Endothelial cell of hepatic sinusoid (primary cell): ENCODE data around the gene FAM98C.
"Not testable (repeated sequence)": the region's sequence is repeated elsewhere in the genome, so short reads cannot be mapped to it uniquely, and the experiment has no call there.

Source experiments
- in situ Hi-C: cut with HindIII; loops from 2 replicates; pipeline ENCODE4 v1.10.0; 2017; ENCODE audit warnings: low sequenced_read_pairs

FAM98C gene

DNA sequence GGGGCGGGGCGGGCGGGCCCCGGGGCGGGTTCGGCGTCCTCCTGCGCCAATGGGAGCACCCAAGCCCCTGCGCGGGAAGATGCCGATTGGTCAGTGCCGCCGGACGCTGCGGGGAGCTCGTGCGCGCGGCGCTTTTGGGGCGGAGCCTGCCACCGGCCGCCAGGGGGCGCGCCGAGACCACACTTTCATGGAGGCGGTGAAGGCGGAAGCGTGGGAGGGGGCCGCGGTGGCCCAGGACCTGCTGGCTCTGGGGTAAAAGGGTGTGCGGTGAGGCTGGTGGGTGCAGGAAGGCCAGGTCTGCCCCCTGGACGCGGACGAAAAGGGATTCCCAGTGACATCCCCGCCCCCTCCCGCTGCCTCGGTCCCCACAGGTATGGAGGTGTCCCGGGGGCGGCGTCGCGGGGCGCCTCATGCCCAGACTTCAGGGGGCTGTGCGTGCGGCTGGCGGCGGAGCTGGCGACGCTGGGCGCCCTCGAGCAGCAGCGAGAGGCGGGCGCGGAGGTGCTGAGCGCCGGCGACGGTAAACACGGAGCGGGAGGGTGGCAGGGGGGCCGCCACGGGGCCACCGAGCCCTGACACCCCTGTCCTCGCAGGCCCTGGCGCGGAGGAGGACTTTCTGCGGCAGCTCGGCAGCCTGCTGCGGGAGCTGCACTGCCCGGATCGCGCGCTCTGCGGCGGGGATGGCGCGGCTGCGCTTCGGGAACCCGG is at the start of gene FAM98C:
TSS of gene FAM98C (plus strand) at position 127 of the 708 bp plus-strand sequence. CDS start at position 188, 61 bp downstream.
- in situ Hi-C loops, result no loop called here

DNA sequence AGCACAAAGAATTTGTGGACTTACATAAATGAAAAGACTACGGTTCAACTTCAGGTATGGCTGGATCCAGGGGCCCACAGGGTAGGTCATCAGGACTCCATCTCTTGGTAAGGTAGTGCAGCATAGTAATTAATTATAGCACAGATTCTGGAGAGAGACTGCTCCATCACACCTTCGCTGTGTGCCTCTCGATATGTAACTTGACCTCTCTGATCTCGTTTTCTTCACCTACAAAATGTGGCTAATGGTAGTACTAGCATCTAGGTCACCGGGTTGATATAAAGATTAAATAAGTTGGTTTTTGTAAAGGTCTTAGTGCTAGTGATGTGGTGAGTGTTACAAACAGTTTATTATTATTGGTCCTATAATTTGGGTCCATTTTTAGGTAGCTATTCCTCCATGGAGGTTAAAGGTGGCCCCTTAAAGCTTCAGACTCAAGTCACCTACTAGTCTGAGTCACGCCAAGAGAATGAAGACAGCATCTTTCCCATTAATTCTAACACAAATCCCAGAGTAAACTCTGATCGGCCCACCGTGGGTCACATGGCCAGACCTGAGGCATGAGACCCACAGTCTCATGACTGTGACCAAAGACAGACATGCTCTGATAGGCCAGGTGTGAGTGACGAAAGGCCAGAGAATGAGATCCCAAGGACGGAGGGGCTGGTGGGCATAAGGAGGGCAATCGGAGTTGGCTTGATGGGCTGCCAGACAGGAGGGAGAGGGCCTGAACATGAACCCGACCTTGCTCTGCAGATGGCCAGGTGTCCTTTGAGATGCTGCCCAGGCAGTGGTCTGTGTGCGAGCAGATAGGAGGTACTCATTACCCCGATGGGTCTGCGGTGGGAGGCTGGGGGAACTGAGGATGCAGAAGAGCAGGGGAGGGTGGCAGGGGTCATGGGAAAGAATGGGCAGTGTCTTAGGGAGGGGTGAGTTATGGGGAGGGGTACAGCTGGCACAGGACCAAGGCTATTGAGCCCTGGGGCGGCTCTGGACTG is 46.9 kb upstream of the FAM98C start:
- in situ Hi-C loops, result loop anchor here (5.0 kb wide), 3 partner anchors 89 to 171 kb away; no protein-coding TSS in a partner anchor

DNA sequence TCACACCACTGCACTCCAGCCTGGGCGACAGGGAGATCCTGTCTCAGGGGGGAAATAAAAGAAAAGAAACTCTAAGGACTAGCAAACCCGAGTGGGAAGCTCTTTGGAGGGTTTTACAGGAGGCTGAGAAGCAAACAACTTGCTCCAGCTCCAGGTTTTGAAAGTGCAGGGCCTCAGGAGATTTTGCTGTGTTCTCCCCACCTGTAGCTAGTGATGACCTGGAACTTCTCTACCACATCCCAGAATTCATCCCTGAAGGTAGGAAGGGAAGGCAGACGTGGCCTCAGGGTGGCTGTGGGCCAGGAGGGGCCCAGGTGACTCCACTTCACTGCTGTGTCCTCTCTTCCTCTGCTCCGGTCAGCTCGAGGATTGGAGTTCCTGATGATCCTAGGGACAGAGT is 44.8 kb upstream of the FAM98C start:
- in situ Hi-C loops, result loop anchor here (5.0 kb wide), 3 partner anchors 91 to 169 kb away; no protein-coding TSS in a partner anchor

DNA sequence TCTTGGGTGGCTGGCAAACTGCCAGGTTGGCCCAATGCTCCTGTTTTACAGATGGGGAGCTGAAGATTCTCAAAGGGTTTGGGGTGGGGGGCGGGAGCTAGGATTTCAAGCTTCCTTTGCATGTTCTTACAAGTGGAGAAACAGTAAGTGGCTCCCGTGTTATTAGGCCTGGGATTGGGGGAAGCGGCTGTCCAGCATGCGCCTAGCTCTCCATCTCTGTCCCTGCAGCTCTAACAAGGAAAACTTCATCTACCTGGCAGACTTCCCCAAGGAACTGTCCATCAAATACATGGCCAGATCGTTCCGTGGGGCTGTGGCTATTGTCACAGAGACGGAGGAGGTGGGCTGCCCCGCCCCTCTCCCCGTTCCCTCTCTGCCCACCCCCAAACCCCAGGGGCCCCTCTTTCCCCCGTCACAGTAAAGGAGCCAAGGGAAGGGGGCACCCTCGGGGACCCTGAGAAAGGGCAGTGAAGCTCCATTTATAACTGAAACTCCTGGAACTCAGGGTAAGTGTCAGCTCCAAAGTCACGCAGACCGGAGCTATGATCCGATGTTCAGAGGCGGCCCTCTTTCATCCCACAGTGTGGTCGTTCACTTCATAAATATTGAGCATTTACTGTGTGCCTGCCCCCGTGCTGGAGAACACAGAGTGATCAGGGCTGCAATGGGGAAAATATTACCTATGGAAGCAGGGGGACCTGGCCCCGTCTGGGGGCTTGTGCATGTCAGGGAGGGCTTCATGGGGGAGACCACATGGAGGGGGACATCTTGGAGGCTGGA is 43.5 kb upstream of the FAM98C start:
- in situ Hi-C loops, result loop anchor here (5.0 kb wide), 3 partner anchors 92 to 168 kb away; no protein-coding TSS in a partner anchor

DNA sequence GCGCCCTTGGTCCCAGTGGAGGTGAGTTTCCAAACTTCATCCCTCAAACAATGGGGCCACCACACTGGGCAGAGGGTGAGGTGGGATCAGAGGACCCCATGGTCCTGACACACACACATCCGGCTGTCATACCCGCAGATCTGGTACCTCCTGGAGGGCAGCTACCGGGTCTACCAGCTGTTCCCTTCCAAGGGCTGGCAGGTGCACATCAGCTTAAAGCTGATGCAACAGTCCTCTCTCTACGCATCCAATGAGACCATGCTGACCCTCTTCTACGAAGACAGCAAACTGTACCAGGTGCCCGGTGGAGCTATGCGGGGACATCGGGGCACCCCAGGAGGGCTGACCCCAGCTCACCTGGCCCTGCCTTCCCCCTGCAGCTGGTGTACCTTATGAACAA is 42.5 kb upstream of the FAM98C start:
- in situ Hi-C loops, result no loop called here

DNA sequence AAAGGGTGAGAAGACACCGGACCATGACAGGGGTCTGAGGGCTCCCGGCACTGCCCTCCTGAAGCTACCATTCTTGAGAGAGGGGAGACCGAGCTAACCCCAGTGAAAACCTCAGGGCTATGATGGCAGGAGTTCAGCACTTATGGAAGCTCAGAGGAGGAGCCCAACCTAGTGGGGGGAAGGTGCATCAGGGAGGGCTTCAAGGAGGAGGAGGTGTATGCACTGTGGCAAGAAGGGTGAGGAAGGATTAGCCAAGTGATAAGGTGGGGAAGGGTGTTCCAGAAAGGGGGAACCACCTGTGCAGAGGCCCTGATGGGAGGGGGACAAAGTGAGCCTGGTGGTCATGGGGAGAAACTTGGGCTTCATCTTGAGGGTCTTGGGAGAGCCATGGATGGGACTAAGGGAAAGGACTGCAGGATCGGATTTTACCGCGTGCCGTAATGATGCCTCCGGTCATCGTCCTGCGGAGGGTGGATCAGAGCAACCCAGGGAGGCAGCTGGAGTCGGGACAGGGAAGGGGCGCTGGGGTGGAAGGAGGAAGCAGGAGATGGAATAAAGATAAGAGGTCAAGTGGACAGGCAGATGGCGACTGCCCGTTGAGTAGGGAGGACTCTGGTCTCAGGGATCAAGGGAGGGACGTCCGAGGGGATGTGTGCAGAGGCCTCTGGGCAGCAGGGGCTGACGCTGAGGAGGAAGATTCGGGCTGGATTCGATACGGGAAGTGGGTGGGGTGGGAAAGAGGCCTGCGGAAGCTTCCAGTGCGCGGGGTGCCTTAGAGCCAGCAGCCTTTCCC is 41.9 kb upstream of the FAM98C start:
- in situ Hi-C loops, result no loop called here

DNA sequence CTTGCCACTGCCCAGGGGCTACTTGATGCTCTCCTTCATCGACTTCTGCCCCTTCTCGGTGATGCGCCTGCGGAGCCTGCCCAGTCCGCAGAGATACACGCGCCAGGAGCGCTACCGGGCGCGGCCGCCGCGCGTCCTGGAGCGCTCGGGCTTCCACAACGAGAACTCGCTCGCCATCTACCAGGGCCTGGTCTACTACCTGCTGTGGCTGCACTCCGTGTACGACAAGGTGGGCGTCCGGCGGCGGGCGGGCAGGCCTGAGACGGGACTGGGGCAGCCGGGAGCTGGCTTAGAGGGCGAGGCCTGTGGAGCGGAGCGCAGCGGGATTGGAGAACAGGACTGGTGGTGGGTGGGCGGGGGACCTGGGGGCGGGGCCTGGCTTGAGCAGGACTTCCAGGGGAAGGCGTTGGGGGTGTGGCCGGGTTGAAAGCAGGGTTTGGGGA is 41.2 kb upstream of the FAM98C start:
- in situ Hi-C loops, result no loop called here

DNA sequence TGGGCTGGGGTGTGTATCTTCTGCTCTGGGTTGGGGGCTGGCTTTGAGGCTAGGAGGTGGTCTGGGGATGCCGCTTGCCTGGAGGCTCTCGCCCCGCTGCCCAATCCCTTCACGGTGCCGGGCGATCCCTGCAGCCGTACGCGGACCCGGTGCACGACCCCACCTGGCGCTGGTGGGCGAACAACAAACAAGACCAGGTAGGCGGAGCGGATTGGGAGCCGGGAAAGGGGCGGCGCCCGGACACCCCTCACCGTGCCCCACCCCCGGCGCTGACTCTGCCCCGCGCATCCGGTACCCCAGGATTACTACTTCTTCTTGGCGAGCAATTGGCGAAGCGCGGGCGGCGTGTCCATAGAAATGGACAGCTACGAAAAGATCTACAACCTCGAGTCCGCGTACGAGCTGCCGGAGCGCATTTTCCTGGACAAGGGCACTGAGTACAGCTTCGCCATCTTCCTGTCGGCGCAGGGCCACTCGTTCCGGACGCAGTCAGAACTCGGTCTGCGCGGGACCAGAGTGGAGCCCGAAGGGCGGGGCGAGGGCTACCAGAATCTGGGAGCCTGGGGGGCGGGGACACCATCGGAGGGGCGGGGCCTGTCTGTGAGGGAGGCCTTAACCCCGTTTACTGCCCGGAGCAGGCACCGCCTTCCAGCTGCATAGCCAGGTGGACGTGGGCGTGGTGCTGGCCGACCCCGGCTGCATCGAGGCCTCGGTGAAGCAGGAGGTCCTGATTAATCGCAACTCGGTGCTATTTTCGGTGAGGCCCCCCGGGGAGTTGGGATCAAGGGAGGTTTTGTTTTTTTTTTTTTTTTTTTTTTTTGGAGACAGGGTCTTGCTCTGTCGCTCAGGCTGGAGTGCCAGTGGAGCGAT is 40.6 kb upstream of the FAM98C start:
- in situ Hi-C loops, result no loop called here

DNA sequence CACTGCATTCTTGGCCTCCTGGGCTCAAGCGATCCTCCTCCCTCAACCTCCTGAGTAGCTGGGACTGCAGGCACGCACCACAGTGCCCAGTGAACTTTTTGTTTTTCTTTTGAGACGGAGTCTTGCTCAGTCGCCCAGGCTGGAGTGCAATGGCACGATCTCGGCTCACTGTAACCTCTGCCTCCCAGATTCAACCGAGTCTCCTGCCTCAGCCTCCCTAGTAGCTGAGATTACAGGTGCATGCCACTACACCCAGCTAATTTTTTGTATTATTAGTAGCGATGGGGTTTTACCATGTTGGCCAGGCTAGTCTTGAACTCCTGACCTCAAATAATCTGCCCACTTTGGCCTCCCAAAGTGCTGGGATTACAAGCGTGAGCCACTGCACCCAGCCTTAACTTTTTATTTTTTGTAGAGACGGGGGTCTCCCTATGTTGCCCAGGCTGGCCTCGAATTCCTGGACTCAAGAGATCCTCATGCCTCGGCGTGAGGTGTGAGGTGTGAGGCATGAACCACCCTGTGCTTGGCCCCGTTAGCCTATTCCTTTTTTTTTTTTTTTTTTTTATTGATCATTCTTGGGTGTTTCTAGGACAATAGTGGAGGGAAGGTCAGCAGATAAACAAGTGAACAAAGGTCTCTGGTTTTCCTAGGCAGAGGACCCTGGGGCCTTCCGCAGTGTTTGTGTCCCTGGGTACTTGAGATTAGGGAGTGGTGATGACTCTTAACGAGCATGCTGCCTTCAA is 39.8 kb upstream of the FAM98C start:
- in situ Hi-C loops, result not testable (repeated sequence)

DNA sequence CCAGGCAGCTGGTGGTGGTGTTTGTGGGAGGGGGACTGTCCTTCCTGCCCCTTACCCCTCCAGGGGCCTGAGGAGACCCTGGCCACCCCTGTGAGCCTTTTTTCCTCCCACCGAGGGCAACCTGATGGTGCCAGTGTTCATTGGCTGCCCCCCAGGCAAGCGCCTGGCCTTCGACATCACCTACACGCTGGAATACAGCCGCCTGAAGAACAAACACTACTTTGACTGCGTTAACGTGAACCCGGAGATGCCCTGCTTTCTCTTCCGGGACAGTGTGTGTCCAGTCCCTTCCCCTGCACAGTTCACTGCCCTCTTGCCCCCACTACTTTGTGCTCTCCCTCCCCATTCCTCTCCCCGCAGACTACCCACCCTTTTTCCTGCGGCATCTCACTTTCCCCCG is 35.9 kb upstream of the FAM98C start:
- in situ Hi-C loops, result no loop called here

DNA sequence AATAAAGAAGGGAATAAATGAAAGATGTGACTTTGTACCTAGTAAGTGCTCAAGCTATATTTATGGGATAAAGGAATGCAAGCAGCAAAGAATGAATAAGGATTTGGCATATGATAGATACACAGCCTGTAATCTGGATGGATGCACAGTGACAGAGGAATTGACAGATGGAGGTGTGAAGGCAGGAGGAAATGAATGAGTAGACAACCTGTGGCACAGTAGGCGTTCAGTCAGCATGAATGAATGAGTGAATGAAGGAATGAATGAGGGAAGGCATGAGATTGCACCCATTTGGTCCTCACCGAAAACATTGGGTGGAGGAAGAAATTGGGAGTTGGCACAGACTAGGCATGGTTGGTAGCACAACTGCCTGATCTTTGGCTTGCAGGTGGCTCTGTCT is 33.3 kb upstream of the FAM98C start:
- in situ Hi-C loops, result no loop called here

DNA sequence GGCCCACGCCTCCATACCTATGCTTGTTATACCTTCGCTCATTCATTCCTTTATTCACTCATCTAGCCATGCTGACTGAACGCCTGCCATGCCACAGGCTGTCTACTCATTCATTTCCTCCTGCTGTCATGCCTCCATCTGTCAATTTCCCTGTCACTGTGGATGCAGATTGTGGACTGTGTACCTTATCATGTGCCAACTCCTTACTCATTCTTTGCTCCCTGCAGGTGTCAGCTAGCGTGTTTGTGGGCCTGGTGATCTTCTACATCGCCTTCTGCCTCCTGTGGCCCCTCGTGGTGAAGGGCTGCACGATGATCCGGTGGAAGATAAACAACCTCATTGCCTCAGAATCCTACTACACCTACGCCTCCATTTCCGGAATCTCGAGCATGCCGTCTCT is 32.6 kb upstream of the FAM98C start:
- in situ Hi-C loops, result no loop called here

DNA sequence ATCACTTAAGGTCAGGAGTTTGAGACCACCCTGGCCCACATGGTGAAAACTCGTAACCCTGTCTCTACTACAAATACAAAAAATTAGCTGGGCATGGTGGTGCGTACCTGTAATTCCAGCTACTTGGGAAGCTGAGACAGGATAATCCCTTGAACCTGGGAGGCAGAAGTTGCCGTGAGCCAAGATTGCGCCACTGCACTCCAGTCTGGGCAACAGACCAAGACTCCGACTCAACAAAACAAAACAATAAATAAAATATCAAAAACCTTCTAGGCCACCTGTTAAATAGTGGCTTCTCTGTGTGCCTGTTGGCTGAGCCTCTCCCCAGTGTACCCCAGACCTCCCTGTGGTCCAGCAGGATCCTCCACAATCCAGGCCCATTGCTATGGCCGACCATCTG is 31.8 kb upstream of the FAM98C start:
- in situ Hi-C loops, result no loop called here

DNA sequence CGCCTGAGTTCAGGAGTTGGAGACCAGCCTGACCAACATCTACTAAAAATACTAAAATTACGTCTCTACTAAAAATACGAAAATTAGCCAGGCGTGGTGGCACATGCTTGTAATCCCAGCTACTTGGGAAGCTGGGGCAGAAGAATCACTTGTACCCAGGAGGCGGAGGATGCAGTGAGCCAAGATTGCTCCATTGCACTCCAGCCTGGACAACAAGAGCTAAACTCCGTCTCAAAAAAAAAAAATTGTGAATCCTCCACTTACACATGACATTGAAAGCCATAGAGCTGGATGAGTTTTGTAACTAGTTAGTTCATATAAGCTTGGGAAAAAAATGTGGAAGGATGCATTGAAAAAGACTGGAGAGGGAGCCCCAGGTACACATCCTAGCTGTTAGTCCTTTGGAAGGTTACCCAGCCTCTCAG is 29.0 kb upstream of the FAM98C start:
- in situ Hi-C loops, result no loop called here

DNA sequence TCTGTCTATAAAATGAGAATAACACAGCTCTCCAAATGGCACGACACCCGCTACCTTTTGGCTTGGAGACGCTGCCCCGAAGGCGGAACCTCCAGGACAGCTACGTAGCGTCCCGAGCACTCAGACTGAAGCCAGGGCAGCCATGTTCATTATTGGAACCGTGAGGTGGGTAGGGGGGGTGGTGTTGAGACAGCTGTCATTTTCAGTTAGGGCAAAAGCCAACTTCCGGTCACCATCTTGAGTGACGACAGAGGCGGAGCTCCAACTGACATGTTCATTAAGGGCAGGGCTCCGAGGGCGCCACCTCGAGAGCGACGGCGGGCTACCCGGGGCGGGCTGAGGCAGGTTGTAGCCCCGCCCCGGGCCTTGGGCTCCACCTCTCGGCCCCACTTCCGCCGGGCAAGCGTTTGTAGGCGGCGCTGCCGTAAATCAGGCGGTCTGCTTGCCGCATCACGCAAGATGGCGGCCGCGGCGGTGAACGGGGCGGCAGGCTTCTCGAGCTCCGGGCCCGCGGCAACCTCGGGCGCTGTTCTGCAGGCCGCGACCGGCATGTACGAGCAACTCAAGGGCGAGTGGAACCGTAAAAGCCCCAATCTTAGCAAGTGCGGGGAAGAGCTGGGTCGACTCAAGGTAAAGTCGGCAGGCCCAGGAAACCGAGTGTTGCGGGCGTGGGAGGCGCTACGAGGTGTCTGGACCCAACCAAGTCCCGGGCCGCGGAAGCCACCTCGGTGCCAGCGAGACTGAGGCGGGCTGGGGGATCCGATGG is 28.4 kb upstream of the FAM98C start, which contains the start of gene PSMD8:
TSS of gene PSMD8 (plus strand) at position 240 of the 766 bp plus-strand sequence. CDS start at position 271, 31 bp downstream.
- in situ Hi-C loops, result no loop called here

DNA sequence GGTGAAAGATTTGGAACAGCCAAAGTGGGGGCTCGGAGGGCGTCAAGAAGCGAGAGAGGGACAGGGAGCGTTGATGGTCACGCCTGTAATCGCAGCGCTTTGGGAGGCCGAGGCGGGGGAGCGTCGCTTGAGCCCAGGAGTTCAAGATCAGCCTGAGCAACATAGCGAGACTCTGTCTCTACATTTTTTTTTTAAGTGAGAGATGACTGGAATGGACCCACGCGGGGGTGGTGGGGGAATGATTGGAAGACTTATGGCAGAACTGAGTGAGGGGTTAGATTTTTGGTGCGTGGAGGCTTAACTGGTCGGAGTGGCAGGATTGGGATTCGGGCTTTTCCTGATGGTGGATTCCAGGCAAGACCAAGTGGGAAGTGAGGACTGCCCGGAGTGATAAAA is 27.8 kb upstream of the FAM98C start:
- in situ Hi-C loops, result no loop called here

DNA sequence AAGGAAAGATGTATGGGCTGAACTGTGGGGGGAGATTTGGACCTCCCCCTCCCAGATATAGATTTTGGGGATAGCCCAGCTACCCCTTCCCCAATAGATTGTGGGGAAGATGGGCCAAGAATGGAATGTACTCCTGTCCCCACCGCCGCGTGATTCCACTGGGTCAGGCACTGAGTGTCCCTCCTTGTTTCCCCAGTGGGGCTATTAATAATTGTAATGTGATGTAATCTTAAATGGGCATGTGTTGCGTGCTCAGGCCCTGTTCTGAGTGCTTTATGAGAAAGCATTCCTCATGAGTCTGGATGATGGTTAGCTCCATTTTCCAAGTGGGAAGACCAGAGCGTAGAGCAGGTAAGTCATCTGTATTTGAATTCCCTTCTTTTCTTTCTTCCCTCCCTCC is 27.1 kb upstream of the FAM98C start:
- in situ Hi-C loops, result no loop called here

DNA sequence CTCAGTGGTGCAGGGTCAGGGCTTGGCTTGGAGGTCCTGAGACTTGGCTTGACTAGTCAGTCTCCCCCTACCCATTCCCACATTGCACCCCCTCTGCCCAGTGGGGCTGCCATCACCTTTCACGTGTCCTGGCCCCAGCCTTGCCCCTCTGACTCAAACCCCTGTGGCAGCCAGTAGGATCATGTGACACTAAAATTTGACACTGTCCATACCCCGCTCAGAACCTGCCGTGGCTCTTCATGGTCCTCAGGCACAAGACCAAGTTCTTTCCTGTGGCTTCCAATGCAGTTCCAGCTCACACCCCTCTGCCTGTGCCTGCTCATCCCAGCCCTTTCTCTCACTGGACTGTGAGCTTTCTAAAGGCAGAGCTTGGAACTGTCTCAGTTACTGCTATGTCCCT is 26.3 kb upstream of the FAM98C start:
- in situ Hi-C loops, result no loop called here
